ENCODE data around the gene UCHL5.

DNA sequence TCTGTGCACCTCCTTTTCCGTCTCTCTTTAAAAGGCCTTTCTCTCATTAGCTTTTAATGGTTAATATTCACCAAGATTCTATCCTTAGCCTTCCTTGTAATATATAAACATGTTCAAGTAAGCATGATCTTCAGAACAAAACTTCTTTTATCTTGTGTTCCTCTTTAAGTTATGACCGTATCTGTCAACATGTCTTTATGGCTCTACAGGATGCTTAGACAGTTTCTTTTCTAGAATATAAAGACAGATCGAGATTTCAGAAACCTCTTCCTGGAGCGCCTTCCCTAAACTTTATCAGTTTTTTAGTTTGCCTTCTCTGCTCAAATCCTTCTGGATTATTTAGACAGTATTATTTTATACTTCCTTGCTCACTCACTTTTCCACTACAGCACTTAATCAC, 7.4 kb upstream of the UCHL5 start:
- TF ChIP-seq, protein P1, sequence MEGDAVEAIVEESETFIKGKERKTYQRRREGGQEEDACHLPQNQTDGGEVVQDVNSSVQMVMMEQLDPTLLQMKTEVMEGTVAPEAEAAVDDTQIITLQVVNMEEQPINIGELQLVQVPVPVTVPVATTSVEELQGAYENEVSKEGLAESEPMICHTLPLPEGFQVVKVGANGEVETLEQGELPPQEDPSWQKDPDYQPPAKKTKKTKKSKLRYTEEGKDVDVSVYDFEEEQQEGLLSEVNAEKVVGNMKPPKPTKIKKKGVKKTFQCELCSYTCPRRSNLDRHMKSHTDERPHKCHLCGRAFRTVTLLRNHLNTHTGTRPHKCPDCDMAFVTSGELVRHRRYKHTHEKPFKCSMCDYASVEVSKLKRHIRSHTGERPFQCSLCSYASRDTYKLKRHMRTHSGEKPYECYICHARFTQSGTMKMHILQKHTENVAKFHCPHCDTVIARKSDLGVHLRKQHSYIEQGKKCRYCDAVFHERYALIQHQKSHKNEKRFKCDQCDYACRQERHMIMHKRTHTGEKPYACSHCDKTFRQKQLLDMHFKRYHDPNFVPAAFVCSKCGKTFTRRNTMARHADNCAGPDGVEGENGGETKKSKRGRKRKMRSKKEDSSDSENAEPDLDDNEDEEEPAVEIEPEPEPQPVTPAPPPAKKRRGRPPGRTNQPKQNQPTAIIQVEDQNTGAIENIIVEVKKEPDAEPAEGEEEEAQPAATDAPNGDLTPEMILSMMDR (IDR thresholded peaks at IDR 0.05 in 4 of 5, conservative IDR thresholded peaks at IDR 0.05 in 1 of 5): no peak
- no peak for TF ChIP-seq POLR2A (IDR thresholded peaks at IDR 0.05)
